RPMI8226 (cell line): ENCODE measurements around the gene RIMBP2.

ENCODE experiments used
- DNase-seq: peaks from one replicate; pipeline ENCODE4 v3.0.0-alpha.2; 2015

RIMBP2 gene

GRCh38 chr12:130675121-130675520, 41.0 kb downstream of the RIMBP2 start:
- DNase-seq, result no peak

GRCh38 chr12:130674676-130675075, 41.4 kb downstream of the RIMBP2 start:
- DNase-seq, result no peak

GRCh38 chr12:130673036-130673705, 42.9 kb downstream of the RIMBP2 start:
- no peak for DNase-seq

GRCh38 chr12:130672089-130672820, 43.8 kb downstream of the RIMBP2 start:
- no peak for DNase-seq

GRCh38 chr12:130671556-130671955, 44.5 kb downstream of the RIMBP2 start:
- DNase-seq, result no peak

- DNase-seq, result no peak
Observed at GRCh38 chr12:130669797-130670196, 46.3 kb downstream of the RIMBP2 start.

GRCh38 chr12:130669205-130669557, 46.9 kb downstream of the RIMBP2 start:
- no peak for DNase-seq

- DNase-seq, result no peak
Observed at GRCh38 chr12:130668286-130669204, 47.6 kb downstream of the RIMBP2 start.

GRCh38 chr12:130667421-130667960, 48.6 kb downstream of the RIMBP2 start:
- DNase-seq, result no peak

- DNase-seq, result no peak
Observed at GRCh38 chr12:130666645-130667044, 49.5 kb downstream of the RIMBP2 start.

- DNase-seq, result no peak
Observed at GRCh38 chr12:130665753-130666152, 50.3 kb downstream of the RIMBP2 start.

GRCh38 chr12:130664772-130665171, 51.3 kb downstream of the RIMBP2 start:
- DNase-seq, result no peak

GRCh38 chr12:130664252-130664651, 51.8 kb downstream of the RIMBP2 start:
- DNase-seq, result no peak

GRCh38 chr12:130663514-130663913, 52.6 kb downstream of the RIMBP2 start:
- DNase-seq, result no peak

GRCh38 chr12:130661486-130662255, 54.4 kb downstream of the RIMBP2 start:
- DNase-seq, result no peak

GRCh38 chr12:130661059-130661458, 55.0 kb downstream of the RIMBP2 start:
- DNase-seq, result no peak

GRCh38 chr12:130658145-130658911, 57.8 kb downstream of the RIMBP2 start:
- no peak for DNase-seq

GRCh38 chr12:130656411-130656810, 59.7 kb downstream of the RIMBP2 start:
- no peak for DNase-seq

GRCh38 chr12:130655881-130656280, 60.2 kb downstream of the RIMBP2 start:
- no peak for DNase-seq

GRCh38 chr12:130655010-130655409, 61.1 kb downstream of the RIMBP2 start:
- no peak for DNase-seq

GRCh38 chr12:130651188-130651959, 64.7 kb downstream of the RIMBP2 start:
- DNase-seq, result no peak
